HepG2 (cell line): Measurements from ENCODE around the gene HS6ST1. TPM values are rescaled to one million over a fixed set of nuclear protein-coding genes. Genes with fewer than 3 reads are reported as not detected.
A peak's percentile ranks its signal among the peaks of the same experiment; 100 is the strongest.

Experiments used
- ELK4 ChIP-seq: sonication (generic); formaldehyde crosslinking; IDR thresholded peaks from 2 replicates; pipeline ENCODE4 v1.9.0; 2021; ENCODE audit warnings: missing genetic modification reagents, borderline replicate concordance
- HINFP ChIP-seq: sonication (generic); formaldehyde crosslinking; IDR thresholded peaks from 2 replicates; pipeline ENCODE4 v1.4.0; 2020; ENCODE audit warnings: low read depth, mild to moderate bottlenecking, missing genetic modification reagents
- MEIS1 ChIP-seq: sonication (generic); formaldehyde crosslinking; IDR thresholded peaks from 2 replicates; pipeline ENCODE4 v1.9.0; 2021; ENCODE audit warnings: mild to moderate bottlenecking, missing genetic modification reagents, moderate library complexity, borderline replicate concordance
- NR2F6 ChIP-seq, 2 experiments: IDR thresholded peaks; 2 replicates each; pipeline ENCODE4 v1.6.1; 2016; ENCODE audit warnings: antibody characterized with exemption in 1 of 2, mild to moderate bottlenecking in 1 of 2
- NRL ChIP-seq: sonication (generic); formaldehyde crosslinking; IDR thresholded peaks from 2 replicates; pipeline ENCODE4 v1.5.0; 2020; ENCODE audit warnings: missing genetic modification reagents, mild to moderate bottlenecking, moderate library complexity, borderline replicate concordance
- RBAK ChIP-seq: sonication (generic); formaldehyde crosslinking; IDR thresholded peaks from 2 replicates; pipeline ENCODE4 v1.5.1; 2020; ENCODE audit warnings: mild to moderate bottlenecking, missing genetic modification reagents
- REL ChIP-seq: sonication (generic); formaldehyde crosslinking; conservative IDR thresholded peaks from 2 replicates; pipeline ENCODE4 v1.8.0; 2022; ENCODE audit warnings: mild to moderate bottlenecking, missing genetic modification reagents, moderate library complexity
- SALL2 ChIP-seq: sonication (generic); formaldehyde crosslinking; IDR thresholded peaks from 2 replicates; pipeline ENCODE4 v1.8.1; 2023; ENCODE audit warnings: mild to moderate bottlenecking, missing genetic modification reagents, inconsistent platforms
- TEF ChIP-seq: sonication (generic); formaldehyde crosslinking; IDR thresholded peaks from 2 replicates; pipeline ENCODE4 v1.5.0; 2020; ENCODE audit warnings: missing genetic modification reagents
- YEATS4 ChIP-seq: sonication (generic); formaldehyde crosslinking; IDR thresholded peaks from 2 replicates; pipeline ENCODE4 v1.4.0; 2020; ENCODE audit warnings: missing genetic modification reagents, borderline replicate concordance
- ZNF17 ChIP-seq: sonication (generic); formaldehyde crosslinking; IDR thresholded peaks from 2 replicates; pipeline ENCODE4 v1.5.0; 2020; ENCODE audit warnings: mild to moderate bottlenecking, missing genetic modification reagents
- ZNF230 ChIP-seq: sonication (generic); formaldehyde crosslinking; IDR thresholded peaks from 2 replicates; pipeline ENCODE4 v1.4.0; 2020; ENCODE audit warnings: mild to moderate bottlenecking, missing genetic modification reagents
- ZNF660 ChIP-seq: sonication (generic); formaldehyde crosslinking; IDR thresholded peaks from 2 replicates; pipeline ENCODE4 v1.5.1; 2020; ENCODE audit warnings: mild to moderate bottlenecking, low read depth, missing genetic modification reagents, borderline replicate concordance
- ZNF720 ChIP-seq: sonication (generic); formaldehyde crosslinking; IDR thresholded peaks from 2 replicates; pipeline ENCODE4 v1.4.0; 2020; ENCODE audit warnings: missing genetic modification reagents
- ZNF782 ChIP-seq: sonication (generic); formaldehyde crosslinking; IDR thresholded peaks from 2 replicates; pipeline ENCODE4 v1.4.0; 2020; ENCODE audit warnings: missing genetic modification reagents, mild to moderate bottlenecking, borderline replicate concordance
- ZSCAN9 ChIP-seq: IDR thresholded peaks from 2 replicates; pipeline ENCODE4 v1.6.1; 2016; ENCODE audit warnings: borderline replicate concordance
- polyA plus RNA-seq, 8 experiments: library from polyadenylated mRNA; depleted of rRNA in 3 of 8; stranded (reverse) in 7 of 8; unstranded in 1 of 8; fragments of >200 nt; fragmentation: Illumina TruSeq in 4 of 8; extraction: Trizol in 4 of 8; gene quantifications; 2 replicates each; pipeline versions ENCODE4 v1.2.1 to v1.2.3, GENCODE V29; 2011 to 2016; ENCODE audit warnings: low read depth in 4 of 8, missing spikeins in 1 of 8, mixed read lengths in 1 of 8; ENCODE audit not compliant: insufficient read depth in 1 of 8
- total RNA-seq, 5 experiments: library from RNA; depleted of rRNA; stranded (reverse); fragments of >200 nt; fragmentation: Illumina TruSeq; extraction: Trizol; gene quantifications; 2 replicates each; pipeline ENCODE4 v1.2.3, GENCODE V29; 2016; ENCODE audit warnings: low read depth in 1 of 5
- TF ChIP-seq, protein P1 (sequence below): sonication (generic); IDR thresholded peaks from 2 replicates; pipeline ENCODE4 v1.6.1; 2016; ENCODE audit warnings: low read depth, borderline replicate concordance
- TF ChIP-seq, protein P2 (sequence below): IDR thresholded peaks from 2 replicates; pipeline ENCODE4 v1.6.1; 2016; ENCODE audit warnings: low read depth, missing genetic modification reagents, missing compliant biosample characterization

The HS6ST1 gene
- total and polyA plus RNA-seq, 2 of the 13 experiments (the other 11 are each of a cell fraction or from before 2014, with no cell fraction given), result 34.5 to 84.6 TPM

DNA sequence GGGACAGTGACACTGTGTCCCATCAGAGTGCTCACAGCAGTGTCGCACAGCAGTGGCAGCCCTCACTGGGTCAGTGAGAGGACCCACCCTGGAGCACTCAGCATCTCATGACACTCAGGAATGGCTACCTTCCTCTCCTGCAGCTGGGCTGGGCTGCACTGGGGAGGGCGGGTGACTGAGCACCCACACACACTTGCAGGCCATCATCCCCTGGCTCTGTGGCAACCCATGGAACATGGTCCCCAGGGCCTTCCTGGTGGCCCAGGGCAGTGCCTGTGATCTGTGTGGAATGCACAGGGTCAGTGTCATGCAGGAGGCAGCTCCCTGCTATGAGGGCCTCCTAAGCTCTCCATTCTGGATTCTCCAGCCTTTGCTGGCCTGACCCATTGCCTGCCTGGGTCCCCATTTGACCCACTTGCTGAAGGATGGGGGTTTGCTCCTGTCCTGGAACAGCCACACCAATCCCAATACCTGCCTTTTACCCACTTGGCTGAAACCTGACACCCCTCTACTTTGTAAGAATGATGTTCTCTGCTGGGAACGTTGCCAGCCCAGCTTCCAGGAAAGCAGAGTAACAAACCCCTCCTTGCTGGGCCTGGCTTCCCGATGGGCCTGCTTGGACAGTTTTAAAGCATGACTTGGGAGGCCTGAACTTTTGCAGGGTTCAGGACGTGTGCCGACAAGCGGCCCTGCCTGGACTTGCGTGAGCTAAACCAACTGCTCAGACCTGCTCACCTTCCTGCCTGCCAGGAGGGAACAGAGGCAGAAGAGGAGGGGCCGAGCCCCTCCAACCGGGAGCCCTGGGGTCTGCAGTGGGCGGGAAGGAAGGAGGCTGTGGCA lies 13.7 kb downstream of the HS6ST1 start (continued):
- TF ChIP-seq TEF (CRISPR knock-in tag) (no peak), HINFP (CRISPR knock-in tag) (no peak), REL (no peak), ZNF17 (CRISPR knock-in tag) (no peak), ZNF720 (CRISPR knock-in tag) (no peak), ZSCAN9 (CRISPR knock-in tag) (peak; percentile 54; the same call in 1 of the 2 replicates), NR2F6 (IDR thresholded peaks at IDR 0.05) (no peak), NR2F6 (CRISPR knock-in tag; IDR thresholded peaks at IDR 0.05) (peak; percentile 59; the same call in 1 of the 2 replicates), SALL2 (CRISPR knock-in tag) (no peak), YEATS4 (CRISPR knock-in tag) (no peak), ZNF660 (CRISPR knock-in tag) (0 out of 2 replicates have a peak, but pooled peaks have one; percentile 18), ZNF782 (no peak), NRL (CRISPR knock-in tag) (peak; percentile 17; the same call in 1 of the 2 replicates), ZNF230 (CRISPR knock-in tag) (no peak), MEIS1 (CRISPR knock-in tag) (no peak), ELK4 (CRISPR knock-in tag) (no peak), RBAK (CRISPR knock-in tag) (no peak)
- TF ChIP-seq, protein P1, sequence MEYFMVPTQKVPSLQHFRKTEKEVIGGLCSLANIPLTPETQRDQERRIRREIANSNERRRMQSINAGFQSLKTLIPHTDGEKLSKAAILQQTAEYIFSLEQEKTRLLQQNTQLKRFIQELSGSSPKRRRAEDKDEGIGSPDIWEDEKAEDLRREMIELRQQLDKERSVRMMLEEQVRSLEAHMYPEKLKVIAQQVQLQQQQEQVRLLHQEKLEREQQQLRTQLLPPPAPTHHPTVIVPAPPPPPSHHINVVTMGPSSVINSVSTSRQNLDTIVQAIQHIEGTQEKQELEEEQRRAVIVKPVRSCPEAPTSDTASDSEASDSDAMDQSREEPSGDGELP, result 0 out of 2 replicates have a peak, but pooled peaks have one; percentile 3
- TF ChIP-seq, protein P2, sequence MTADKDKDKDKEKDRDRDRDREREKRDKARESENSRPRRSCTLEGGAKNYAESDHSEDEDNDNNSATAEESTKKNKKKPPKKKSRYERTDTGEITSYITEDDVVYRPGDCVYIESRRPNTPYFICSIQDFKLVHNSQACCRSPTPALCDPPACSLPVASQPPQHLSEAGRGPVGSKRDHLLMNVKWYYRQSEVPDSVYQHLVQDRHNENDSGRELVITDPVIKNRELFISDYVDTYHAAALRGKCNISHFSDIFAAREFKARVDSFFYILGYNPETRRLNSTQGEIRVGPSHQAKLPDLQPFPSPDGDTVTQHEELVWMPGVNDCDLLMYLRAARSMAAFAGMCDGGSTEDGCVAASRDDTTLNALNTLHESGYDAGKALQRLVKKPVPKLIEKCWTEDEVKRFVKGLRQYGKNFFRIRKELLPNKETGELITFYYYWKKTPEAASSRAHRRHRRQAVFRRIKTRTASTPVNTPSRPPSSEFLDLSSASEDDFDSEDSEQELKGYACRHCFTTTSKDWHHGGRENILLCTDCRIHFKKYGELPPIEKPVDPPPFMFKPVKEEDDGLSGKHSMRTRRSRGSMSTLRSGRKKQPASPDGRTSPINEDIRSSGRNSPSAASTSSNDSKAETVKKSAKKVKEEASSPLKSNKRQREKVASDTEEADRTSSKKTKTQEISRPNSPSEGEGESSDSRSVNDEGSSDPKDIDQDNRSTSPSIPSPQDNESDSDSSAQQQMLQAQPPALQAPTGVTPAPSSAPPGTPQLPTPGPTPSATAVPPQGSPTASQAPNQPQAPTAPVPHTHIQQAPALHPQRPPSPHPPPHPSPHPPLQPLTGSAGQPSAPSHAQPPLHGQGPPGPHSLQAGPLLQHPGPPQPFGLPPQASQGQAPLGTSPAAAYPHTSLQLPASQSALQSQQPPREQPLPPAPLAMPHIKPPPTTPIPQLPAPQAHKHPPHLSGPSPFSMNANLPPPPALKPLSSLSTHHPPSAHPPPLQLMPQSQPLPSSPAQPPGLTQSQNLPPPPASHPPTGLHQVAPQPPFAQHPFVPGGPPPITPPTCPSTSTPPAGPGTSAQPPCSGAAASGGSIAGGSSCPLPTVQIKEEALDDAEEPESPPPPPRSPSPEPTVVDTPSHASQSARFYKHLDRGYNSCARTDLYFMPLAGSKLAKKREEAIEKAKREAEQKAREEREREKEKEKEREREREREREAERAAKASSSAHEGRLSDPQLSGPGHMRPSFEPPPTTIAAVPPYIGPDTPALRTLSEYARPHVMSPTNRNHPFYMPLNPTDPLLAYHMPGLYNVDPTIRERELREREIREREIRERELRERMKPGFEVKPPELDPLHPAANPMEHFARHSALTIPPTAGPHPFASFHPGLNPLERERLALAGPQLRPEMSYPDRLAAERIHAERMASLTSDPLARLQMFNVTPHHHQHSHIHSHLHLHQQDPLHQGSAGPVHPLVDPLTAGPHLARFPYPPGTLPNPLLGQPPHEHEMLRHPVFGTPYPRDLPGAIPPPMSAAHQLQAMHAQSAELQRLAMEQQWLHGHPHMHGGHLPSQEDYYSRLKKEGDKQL (CRISPR knock-in tag), result 0 out of 2 replicates have a peak, but pooled peaks have one; percentile 14
